Amygdala (tissue), 56 donors: ENCODE data around the gene CNGA4.
"Not testable (repeated sequence)": the region's sequence is repeated elsewhere in the genome, so short reads cannot be mapped to it uniquely, and the experiment has no call there.

Experiments
- DNase-seq, 56 donors: peaks; one replicate each; lab custom pipeline; 2025; lab: John Stamatoyannopoulos, UW

CNGA4 gene

DNA sequence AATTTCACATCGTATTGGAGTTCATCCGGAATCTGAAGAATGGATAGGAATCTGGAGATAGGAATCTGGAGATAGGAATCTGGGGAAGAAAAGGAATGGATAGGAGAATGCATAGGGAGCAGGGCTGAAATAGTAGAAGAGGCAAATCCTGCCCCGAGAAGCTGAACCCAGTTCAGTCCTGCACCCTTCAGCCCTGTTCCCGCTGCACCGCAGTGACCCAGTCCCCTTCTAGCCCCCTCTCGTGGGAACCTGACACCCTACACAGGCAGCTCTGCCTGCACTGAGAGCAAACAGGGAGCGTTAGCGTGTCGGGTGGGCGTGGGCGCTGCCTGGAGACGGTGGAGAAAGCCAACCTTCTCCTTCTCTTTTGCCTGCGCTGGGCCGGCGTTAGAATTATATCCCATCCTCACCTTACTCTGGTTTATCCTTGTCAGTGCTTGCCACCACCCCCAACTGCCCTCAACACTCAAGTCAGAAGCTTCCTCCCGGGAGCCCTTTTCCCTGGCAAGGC is 19.7 kb downstream of the CNGA4 start:
- DNase-seq: peak in 16 of 56 donors; percentile 12 to 66 (median 40)

DNA sequence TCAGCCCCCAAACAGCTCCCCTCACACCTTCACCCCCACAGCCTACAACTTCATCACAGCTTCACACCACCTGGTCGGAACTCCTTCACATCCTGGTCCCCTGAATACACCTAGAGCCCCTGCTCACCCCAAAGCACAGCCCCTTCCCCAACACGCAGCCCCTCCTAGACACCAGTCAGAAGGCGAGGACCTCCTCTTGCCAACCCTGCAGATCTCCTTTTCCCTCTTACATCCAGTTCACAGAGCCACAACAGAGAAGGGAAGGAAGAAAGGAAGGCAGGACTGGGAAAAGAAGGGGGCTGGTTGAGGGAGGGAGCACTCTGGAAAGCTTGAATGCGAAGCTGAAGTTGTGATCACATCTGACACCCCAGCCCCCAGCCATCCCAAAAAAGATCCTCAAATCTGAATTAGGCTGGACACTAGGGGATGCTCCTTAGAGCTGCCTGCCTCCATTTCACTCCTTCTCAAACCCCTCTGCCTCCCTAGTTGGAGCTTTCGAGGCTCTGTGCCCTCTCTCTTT is 21.4 kb downstream of the CNGA4 start:
- peak in 1 of 56 donors; percentile 16 for DNase-seq

DNA sequence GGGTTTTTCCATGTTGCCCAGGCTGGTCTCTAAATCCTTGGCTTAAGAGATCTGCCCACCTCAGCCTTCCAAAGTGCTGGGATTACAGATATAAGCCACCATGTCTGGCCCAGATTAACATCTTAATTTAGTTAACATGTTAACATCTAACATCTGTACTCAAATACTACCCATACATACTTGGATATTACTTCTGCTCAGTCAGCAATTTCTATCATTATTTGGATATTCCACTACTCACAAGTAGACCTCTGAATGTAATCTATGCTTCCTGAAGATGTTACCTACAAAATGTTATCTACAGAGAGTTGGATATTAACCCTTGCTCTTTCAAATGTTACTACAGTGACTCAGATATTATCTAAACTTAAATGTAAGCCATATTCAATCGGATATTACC is 24.8 kb downstream of the CNGA4 start:
- DNase-seq: no peak

DNA sequence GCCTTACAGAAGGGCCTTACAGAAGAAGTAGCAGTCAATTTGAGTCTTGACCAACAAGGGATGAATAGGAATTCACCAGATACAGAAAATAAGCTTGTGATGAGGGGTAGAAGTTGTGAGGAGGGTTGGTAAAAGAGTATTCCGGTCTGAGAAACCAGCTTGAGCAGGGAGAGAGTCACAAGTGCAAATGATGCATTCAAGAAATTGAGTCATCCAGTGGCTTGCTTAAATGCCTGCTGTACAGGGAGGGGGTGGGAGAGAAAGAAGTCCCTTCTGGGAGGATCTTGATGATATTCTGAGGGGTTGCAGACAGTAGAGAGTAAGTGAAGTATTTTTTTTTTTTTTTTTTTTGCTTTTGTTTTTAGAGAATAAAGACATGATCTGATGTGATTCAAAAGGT is 29.9 kb downstream of the CNGA4 start:
- no peak for DNase-seq

DNA sequence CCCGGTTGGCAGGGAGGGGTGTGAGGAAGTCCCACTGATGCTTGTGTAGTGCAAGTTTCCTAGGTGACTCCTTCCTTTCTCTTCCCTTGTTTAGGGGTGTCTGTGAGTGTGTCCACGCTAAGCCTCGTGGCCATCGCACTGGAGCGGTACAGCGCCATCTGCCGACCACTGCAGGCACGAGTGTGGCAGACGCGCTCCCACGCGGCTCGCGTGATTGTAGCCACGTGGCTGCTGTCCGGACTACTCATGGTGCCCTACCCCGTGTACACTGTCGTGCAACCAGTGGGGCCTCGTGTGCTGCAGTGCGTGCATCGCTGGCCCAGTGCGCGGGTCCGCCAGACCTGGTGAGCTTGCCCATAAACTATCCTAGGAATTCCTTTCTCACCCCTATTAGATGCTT is 31.1 kb downstream of the CNGA4 start:
- DNase-seq: no peak

DNA sequence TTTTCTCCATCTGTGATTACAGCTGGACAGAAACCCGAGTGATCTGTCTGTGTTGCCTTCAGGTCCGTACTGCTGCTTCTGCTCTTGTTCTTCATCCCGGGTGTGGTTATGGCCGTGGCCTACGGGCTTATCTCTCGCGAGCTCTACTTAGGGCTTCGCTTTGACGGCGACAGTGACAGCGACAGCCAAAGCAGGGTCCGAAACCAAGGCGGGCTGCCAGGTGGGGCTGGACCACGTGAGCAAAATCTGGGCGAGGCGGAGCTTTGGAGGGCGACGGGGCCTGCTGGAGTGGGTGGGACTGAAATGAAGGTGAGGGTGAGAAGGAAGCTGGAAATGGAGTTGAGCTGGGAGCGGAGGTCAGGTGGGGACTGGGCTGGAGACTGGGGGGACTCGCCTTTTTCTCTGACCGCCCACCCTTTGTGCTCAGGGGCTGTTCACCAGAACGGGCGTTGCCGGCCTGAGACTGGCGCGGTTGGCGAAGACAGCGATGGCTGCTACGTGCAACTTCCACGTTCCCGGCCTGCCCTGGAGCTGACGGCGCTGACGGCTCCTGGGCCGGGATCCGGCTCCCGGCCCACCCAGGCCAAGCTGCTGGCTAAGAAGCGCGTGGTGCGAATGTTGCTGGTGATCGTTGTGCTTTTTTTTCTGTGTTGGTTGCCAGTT is 31.8 kb downstream of the CNGA4 start:
- no peak for DNase-seq

DNA sequence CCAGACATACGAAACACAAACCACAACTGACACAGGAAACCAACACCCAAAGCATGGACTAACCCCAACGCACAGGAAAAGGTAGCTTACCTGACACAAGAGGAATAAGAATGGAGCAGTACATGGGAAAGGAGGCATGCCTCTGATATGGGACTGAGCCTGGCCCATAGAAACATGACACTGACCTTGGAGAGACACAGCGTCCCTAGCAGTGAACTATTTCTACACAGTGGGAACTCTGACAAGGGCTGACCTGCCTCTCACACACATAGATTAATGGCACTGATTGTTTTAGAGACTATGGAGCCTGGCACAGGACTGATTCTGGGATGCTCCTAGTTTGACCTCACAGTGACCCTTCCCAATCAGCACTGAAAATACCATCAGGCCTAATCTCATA is 32.7 kb downstream of the CNGA4 start:
- DNase-seq: no peak

DNA sequence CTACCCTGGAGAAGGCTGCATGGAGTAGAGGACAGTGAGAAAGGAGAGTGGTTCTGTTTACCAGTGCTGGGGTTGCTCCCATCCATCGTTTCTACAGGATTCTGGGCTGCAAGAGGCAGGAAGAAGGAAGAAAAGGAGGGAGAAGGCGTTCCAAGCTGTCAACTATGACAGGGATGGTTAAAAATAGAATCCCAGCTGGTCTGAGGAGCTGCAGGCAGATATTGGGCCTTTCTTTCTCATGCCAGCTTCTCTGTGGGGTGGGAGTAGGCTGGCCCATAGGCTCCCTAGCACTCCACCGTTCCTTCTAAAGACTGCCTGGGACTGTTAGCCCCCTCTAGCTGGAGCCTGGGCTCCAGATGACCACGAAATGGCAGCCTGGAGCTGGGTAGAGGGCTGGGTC is 34.3 kb downstream of the CNGA4 start:
- DNase-seq: peak in 7 of 56 donors; percentile 34 to 62 (median 42)

DNA sequence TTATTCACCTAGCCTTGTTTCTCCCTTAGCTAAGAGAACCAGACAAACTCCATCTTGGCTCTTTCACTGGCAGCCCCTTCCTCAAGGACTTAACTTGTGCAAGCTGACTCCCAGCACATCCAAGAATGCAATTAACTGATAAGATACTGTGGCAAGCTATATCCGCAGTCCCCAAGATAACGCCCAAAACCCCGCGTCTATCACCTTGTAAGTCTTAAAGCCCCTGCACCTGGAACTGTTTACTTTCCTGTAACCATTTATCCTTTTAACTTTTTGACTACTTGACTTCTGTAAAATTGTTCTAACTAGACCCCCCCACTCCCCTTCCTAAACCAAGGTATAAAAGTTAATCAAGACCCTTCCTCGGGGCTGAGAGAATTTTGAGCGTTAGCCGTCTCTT is 41.9 kb downstream of the CNGA4 start:
- not testable (repeated sequence) for DNase-seq

DNA sequence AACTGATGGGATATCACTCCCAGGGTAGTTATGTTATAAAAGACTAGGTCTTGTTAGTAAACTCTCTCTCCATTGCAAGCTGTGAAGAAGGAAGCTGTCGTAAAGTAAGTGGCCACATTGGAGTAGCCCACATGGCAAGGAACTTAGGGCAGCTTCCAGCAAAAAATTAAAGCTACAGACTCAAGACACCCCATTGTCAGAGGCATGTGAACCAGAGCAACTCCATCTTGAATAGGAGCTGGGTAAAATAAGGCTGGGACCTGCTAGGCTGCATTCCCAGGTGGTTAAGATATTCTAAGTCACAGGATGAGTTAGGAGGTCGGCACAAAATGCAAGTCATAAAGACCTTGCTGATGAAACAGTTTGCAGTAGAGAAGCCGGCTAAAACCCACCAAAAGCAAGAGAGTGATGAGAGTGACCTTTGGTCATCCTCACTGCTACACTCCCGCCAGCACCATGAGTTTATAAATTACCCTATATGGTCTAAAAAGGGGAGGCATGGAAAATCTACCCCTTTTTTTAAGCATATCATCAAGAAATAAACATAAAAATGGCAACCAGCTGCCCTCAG is 44.6 kb downstream of the CNGA4 start:
- no peak for DNase-seq

DNA sequence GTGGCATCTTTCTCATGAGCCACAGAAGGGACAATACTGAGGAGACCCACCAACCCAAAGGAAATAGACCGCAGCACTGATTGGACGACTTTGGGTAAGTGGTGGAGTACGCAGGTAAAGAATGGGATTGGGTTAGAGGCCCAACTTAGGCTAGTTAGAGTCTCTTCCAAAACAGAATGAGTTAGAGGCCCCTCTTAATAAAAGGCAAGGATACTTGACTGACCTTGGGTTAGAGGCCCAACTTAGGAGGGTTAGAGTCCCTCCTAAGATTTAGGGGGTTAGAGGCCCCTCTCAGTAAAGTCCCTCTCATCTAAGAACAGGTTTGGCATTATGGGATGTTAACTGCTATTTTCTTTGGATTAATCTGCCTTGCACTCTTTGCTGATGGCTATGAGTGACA is 45.4 kb downstream of the CNGA4 start:
- no peak for DNase-seq

DNA sequence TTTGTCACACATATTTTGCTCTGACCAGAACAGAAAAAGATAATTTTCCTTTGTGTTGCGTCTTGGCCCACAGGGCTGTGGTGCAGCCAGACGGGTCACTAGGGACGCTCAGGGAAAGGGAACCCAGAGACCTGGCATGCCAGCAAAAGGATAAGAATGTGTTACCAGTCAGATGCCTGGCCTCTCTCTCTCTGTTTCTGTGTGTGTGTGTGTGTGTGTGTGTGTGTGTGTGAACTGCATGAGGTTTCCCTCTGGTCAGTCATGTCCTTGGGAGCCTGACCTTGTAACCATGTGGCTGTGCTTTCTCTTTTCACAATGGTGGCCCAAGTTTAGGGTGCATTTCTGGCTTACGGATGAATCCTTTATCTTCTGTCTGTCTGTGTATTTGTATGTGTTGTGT is 46.1 kb downstream of the CNGA4 start:
- no peak for DNase-seq
